Right lobe of liver (tissue), 4 donors: ENCODE results near the gene C5orf15.

Experiments used
- CTCF ChIP-seq, 4 donors: fragments of 200-600 bp in 3 of 4; fragments of 450-650 bp in 1 of 4; IDR thresholded peaks; one replicate each; pipeline versions ENCODE4 v1.5.1 to v1.8.0; 2016 to 2022; ENCODE audit warnings: antibody characterized with exemption in 4 of 4, mild to moderate bottlenecking in 2 of 4
- POLR2A ChIP-seq: fragments of 450-650 bp; IDR thresholded peaks from one replicate; pipeline ENCODE4 v1.6.1; 2017; ENCODE audit warnings: antibody characterized with exemption, mild to moderate bottlenecking
- donor health status: DM: no; HTN: no; CAD: no.
- donor health status: DM: no; HTN: no; CAD: no.
- donor health status: DM: no; HTN: yes; CAD: no.

- TF ChIP-seq CTCF (IDR thresholded peaks at IDR 0.05) (no peak), POLR2A (no peak)
Observed at GRCh38 chr5:133967698-133968203, 674 bp downstream of the C5orf15 start.
